Activated T-cell treated with anti-CD3 and anti-CD28 coated beads, Interleukin-2, amount 50 U/mL, for 48 hours (primary cell): Measurements from ENCODE around the gene ZNF740.

Experiments
- DNase-seq, 2 experiments: peaks; one replicate each; pipeline ENCODE4 v3.0.0-alpha.2; 2020

Gene ZNF740

DNA sequence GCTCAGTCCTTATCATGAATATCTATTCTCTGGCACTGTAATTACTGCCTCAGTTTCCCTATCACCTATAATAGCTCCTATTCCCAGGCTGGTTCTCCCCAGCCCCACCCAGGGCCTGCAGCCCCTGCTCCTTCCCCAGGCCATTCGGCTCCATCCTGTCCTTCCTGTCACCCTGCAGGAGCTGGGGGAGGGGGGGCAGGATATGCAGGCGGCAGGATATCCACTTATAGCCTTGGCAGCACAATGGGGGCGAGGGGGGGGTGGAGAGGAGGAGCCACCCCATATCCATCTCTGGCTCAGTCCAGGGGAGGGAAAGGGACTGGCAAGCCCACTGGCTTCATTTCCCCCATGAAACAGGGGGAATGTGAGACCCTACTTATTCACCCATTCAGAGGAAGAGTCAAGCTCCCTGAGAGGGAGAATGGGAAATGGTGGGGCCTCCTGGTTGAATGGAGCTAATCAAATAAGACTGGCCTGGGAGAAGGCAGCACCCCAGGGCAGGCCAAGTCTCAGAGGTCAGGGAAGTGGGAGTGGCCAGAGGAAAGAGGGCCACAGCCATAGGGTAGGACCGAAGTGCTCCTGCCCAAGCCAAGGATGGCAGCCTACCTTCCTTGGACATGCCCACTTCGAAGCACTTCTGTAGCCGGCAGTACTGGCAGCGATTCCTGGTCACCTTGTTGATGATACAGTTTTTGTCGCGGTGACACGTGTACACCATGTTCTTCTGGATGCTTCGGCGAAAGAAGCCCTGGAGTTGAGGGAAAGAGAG is 34.3 kb downstream of the ZNF740 start:
- no peak for DNase-seq

DNA sequence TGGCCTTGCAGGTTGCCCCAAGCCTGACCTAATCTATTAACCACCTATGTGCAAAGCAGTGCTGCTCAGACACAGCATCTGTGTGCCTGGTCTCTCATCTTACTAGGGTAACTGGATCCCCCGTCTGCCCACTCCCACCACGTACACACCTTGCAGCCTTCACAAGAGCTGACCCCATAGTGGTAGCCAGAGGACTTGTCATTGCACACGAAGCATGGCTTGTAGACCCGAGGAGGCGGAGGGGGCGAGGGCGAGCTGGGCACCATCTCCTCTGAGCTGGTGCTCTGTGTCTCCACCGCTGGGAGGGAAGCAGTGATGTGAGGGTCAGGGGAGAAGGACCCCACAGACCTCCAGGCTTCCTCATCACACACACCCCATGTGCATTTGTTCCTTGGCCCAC is 35.0 kb downstream of the ZNF740 start:
- no peak for DNase-seq

DNA sequence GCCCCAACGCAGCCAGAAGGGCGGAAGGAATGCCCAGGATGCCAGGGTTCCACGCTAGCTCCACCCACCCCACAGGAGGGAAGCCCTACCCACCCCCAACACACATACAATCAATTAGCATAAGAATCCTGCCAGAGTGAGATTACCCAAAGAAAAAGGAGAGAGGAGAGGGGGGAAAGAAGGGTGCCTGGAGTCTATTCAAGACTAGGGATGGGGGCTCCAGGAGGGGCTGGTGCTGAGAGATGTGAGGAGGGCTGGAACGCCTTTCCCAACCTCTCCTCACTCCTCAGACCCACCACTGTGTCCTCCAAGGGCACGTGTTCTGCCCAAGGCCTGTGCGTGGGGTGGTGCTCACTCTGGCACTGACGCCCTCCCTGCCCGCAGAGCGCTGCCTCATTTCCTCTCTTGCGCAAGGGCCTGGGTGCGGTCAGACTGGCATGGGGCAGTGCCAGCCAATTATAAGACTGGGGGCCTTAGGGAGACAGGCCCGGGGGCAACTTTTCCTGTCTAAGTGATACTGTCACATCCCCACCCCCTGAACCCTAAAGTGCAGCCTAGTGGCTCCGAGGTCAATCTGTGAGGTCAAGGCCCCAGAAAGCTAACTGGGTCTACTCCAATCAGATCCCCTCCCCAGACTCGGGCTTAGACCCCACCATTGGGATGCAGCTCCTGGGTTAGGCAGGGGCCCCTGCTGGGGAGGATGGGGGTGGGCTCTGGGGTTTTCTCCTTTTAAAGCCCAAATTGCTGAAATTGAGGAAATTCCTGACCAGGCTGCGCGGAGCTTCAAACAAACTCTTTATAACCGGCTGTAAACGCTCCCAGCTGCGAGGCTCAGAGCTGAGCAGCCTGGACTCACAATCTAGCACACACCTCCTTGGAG is 36.8 kb downstream of the ZNF740 start:
- peak; percentile 79 to 80 for DNase-seq

DNA sequence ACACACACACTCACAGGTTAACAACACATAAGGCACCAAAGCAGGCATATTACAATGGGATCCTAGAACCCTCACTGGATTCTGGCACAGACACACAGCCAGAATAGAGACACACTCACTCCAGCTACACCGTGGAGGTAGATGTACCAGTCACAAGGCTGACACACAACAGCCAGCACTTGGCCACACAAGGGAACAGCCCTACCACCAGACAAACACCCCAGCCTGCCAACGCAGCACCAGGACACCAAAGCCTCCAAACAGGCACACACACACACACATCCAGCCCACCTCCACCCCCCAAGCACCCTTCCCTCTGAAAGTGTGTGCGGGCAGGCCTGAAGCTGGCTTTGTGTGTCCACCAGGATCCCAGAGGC is 37.4 kb downstream of the ZNF740 start:
- peak in 1 of 2 experiments; percentile 52 for DNase-seq

DNA sequence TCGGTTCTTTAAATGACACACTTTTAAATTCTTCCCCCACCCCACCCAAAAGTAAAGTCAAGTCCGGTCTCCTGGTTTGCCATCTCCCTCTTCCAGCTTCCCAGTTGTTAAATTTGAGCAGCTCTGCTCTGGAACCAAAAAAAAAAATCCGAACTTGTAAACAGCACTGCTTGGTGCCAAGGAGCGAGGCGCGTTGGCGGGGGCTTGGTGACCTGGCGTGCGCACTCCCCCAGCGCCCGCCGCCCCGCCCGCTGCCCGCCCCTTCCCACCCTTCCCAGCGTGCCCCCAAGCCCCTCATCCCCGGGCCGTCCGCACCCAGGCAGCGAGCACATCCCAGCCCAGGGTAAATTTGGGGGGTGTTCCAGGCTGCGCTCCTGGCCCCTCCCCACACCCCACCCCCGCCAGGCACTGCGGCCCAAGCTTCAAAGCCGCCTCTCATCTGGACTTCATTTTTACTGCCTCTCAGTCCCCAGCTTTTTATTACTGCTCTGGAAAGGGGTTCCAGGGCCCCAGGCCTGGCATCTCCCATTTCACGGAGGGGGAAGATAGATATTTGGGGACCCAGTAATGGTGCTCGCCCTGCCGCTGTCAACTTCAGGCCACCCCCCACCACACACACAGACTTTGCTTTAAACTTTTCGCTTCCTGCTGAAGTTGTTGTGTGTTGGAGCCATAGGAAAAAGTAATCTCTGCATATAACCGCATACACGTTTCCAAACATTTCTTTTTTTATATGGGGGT is 38.2 kb downstream of the ZNF740 start:
- DNase-seq, result no peak

DNA sequence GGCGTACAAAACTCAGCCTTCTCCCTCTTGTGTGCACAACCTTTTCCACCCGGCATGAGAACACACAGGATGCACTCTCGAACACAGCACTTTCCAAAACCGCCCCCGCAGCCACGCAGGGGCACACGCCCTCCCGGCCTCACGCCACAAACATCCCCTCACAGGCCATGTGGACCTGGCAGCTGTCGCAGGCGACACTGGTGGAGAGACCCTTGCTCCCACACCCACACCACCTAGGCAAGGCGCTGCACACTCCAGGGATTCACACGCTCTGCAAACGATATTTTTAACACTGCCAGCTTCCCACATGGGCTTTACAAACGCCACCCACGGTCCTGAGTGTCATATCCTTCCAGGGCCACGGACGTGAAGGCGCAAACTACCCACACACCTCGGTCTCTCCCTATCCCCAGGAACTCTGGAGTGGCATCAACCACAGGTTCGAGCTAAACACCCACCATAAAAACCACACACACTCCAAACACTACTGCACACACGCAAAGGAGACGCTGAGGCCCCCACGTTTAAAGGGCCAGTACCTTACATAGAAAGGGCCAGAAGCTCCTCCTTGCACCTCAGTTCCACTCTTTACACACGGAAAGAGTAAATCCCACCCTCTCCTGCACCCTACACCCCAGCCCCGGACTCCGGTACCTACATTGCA is 38.9 kb downstream of the ZNF740 start:
- peak; percentile 81 to 83 for DNase-seq

DNA sequence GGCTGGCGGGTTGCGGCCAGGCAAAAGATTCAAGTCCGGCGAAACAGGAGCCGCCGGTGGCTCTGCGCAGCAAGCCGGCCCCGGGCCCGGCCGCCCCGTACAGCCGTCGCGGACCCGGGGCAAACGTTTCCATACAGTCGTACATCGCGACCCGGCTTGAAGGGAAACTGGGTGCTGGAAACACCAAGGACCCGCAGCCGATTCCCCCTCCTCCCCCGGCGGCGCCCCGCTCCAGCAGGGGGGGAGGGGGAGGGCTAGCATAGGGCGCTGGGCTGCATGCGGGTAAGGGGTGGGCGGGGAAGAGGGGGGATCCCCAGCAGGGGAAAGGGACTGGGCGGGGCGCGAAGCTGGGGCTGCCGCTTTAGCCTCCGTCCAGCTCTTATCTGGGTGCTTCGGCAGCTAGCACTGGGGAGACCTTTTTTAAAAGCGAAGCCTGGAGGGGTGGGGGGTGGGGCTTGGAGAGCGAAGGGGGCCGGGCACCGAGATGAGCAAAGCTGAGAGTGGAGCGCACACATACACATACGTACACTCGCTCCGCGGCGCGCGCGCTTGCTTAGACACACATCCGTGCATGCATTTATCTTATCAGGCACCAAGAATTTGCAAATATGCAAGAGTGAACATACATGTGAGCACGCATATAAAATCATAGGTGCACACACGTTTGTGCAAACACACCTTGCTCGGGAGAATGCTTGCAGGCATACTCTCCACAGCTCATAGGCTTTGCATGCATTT is 39.6 kb downstream of the ZNF740 start:
- DNase-seq, result peak; percentile 87 to 89

- peak; percentile 87 to 89 for DNase-seq
Observed at GRCh38 chr12:53220694-53221202, 40.2 kb downstream of the ZNF740 start.

GRCh38 chr12:53221203-53222080 is 40.9 kb downstream of the ZNF740 start:
- DNase-seq, result peak in 1 of 2 experiments; percentile 74

GRCh38 chr12:53222170-53222721 is 41.7 kb downstream of the ZNF740 start:
- peak in 1 of 2 experiments; percentile 33 for DNase-seq

- peak in 1 of 2 experiments; percentile 26 for DNase-seq
Observed at GRCh38 chr12:53222806-53223261, 42.3 kb downstream of the ZNF740 start.

DNA sequence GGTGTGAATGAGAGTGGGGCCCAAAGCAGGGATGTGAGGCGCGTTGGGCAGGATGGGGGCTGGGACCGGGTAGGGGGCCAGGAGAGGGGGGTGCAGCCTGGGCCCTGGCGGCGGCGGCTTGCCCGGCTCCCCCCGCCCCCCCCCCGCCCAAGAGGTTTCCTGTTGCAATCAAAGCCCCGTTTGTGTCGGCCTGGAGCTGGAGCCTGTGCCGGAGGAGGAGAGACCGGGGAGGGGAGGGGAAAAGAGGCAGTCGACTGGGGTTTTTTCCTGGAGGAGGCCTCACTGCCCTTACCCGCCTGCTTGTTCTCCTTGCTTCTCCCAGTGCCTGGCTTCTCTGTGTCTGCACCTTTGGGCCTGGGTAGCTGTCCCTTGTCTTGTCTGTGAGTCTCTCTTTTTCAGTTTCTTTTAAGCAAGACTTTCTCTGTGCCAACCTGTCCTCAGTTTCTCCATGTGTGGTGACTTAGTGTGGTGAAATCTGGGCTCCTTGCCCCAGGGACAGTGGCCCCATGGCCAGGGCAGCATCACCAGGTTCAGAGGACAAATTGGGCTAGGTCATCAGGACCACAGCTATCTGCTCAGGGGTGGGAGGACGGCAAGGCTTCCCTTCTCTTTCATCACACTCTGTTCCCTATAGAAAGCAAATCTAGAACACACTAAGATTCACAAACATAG is 43.0 kb downstream of the ZNF740 start:
- DNase-seq, result peak; percentile 35 to 47

DNA sequence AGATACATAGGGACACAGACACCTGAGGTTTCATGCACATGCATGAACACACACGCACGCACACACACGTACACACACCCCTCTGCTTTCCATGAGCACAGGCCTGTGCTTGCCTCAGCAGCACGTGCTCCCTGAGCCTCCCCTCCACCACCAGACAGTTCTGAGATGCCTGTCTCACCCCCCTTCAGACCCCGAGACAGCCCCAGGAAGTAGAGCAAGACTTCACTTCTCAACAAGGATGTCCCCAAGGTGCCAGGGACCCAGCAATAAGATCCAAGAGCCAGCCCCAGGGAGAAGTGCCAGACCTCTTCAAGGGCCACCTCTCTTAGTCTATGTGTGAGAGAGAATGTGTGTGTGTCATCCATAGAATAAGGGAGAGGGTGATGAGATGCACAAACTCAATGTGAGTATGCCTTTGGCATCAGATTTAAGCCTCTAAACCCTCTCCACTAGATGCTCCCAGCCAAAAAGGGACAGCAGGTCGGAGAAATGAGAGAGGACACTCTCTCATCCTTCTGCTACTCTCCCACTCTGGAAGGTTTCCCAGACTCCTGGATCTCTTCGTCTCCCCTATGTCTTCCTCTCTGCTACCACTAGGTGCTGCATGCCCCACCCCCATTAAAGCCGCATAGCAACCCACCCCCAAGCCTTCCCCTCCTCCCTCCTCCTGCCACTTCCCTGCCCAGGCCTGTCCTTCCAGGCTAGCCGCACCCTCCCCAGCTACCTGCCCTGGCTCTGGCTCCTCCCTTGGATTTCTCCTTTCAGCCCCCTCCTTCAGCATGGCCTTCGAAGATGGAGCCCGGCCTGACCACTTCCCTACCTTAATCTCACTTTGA is 43.8 kb downstream of the ZNF740 start:
- peak; percentile 39 to 43 for DNase-seq

DNA sequence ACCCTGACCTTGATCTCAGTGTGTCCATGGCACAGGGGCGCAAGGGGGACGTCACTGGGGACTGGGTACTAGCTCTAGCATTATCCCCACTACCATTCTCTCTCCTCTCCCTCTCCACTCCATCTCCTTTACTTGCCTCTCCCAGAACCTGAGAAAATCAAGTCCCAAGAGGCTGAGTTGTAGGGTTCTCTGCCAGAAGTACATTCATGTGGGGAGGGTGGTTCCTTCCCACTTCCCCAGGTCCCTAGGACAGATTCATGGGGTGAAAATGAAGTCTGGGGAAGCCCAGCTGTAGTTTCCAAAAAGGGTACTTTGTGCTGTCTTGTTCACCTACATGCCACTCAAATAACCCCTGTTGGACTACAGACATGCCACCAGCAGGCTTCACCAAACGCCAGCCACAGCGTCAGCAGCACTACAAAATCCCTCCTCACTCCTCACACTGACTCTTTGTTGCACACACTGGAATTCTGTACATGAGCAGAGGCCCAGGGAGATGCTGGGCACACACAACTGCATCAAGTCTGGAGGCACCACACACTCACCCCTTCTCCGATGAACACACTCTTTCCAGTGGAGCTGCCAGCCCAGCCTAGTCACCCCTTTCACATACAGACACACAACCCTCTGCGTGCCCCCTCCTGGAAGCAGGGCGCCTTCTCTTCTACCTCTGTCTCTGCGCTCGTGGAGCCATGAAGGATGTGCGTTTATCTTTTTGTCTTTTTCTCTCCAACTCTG is 44.5 kb downstream of the ZNF740 start:
- DNase-seq, result peak; percentile 24 to 31

DNA sequence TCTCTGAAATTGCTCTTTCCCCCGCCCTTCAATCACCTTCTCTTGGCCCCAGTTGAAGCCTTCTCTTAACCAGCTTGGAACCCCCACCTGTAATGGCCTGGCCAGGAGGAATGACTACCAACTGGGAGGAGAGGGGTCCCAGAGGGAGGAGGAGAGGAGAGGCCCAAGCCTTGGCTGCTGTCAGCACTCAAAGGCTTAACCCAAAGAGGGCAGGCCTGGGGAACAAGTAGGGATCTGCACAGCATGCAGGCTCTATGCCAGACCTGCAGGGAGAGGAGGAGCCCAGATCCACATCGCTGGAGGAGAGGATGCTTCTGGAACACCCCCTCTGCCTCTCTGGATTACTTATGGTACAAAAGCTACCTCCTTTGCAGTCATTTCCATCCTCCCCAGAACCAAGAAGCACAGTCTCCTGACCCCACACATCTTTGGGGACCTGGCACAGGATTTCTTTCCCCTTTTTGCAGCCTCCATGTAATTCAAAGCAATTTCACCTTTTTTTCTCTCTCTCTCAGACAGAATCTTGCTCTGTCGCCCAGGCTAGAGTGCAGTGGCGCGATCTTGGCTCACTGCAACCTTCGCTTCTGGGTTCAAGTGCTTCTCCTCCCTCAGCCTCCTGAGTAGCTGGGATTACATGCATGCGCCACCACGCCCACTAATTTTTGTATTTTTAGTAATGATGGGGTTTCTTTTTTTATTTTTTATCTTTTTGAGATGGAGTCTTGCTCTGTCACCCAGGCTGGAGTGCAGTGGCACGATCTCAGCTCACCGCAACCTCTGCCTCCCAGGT is 45.3 kb downstream of the ZNF740 start:
- no peak for DNase-seq

GRCh38 chr12:53226815-53227214 is 46.3 kb downstream of the ZNF740 start:
- DNase-seq, result no peak

GRCh38 chr12:53227341-53227740 is 46.8 kb downstream of the ZNF740 start:
- DNase-seq, result no peak
